HepG2 (cell line): ENCODE measurements around the gene ARL2. TPM values are rescaled to one million over a fixed set of nuclear protein-coding genes. Genes with fewer than 3 reads are reported as not detected.

Experiments used
- ATAD3A ChIP-seq: sonication (generic); formaldehyde crosslinking; IDR thresholded peaks from 2 replicates; pipeline ENCODE4 v1.4.0; 2020; ENCODE audit warnings: missing genetic modification reagents
- BORCS8-MEF2B ChIP-seq: sonication (generic); formaldehyde crosslinking; IDR thresholded peaks from 2 replicates; pipeline ENCODE4 v1.8.0; 2022; ENCODE audit warnings: mild to moderate bottlenecking, missing genetic modification reagents
- CBX2 ChIP-seq, 2 experiments: fragments of 200-600 bp in 1 of 2; sonication (generic); formaldehyde crosslinking in 1 of 2; IDR thresholded peaks; 2 replicates each; pipeline versions ENCODE4 v1.7.0 to v1.8.1; 2018 to 2022; ENCODE audit warnings: low read depth in 2 of 2, low read length in 1 of 2, mild to moderate bottlenecking in 1 of 2, missing genetic modification reagents in 1 of 2
- EZH2 ChIP-seq: conservative IDR thresholded peaks from 2 replicates; pipeline ENCODE4 v1.6.1; 2012; ENCODE audit warnings: mild to moderate bottlenecking, low read depth, low read length, moderate library complexity
- FOXK1 ChIP-seq: sonication (generic); formaldehyde crosslinking; IDR thresholded peaks from 2 replicates; pipeline ENCODE4 v1.4.0; 2020; ENCODE audit warnings: low read depth, missing genetic modification reagents, borderline replicate concordance
- GFI1 ChIP-seq: sonication (generic); formaldehyde crosslinking; IDR thresholded peaks from 2 replicates; pipeline ENCODE4 v1.5.0; 2020; ENCODE audit warnings: missing genetic modification reagents, mild to moderate bottlenecking, borderline replicate concordance
- HCFC1 ChIP-seq: fragments of 150-350 bp; IDR thresholded peaks from 2 replicates; pipeline ENCODE4 v1.6.1; 2014; ENCODE audit warnings: low read depth, low read length
- MATR3 ChIP-seq: sonication (generic); formaldehyde crosslinking; IDR thresholded peaks from 2 replicates; pipeline ENCODE4 v1.4.0; 2020; ENCODE audit warnings: missing genetic modification reagents
- MBD4 ChIP-seq: IDR thresholded peaks from 2 replicates; pipeline ENCODE4 v1.6.1; 2012; ENCODE audit warnings: low read length, inconsistent platforms, borderline replicate concordance
- MTF1 ChIP-seq: sonication (generic); formaldehyde crosslinking; IDR thresholded peaks from 2 replicates; pipeline ENCODE4 v1.5.0; 2020; ENCODE audit warnings: missing genetic modification reagents
- RFXANK ChIP-seq: IDR thresholded peaks from 2 replicates; pipeline ENCODE4 v1.6.1; 2016
- TAF15 ChIP-seq: fragments of 200-400 bp; formaldehyde crosslinking; IDR thresholded peaks from one replicate; pipeline ENCODE4 v1.6.1; 2018; ENCODE audit warnings: mild to moderate bottlenecking, low read depth, low read length; ENCODE audit not compliant: poor library complexity, severe bottlenecking
- TOPORS ChIP-seq: sonication (generic); formaldehyde crosslinking; IDR thresholded peaks from 2 replicates; pipeline ENCODE4 v1.8.0; 2023; ENCODE audit warnings: mild to moderate bottlenecking, missing genetic modification reagents
- XBP1 ChIP-seq: sonication (generic); formaldehyde crosslinking; IDR thresholded peaks from 2 replicates; pipeline ENCODE4 v1.5.0; 2020; ENCODE audit warnings: missing genetic modification reagents
- ZFP36L2 ChIP-seq: sonication (generic); formaldehyde crosslinking; IDR thresholded peaks from 2 replicates; pipeline ENCODE4 v1.4.0; 2020; ENCODE audit warnings: missing genetic modification reagents
- ZFP62 ChIP-seq: sonication (generic); formaldehyde crosslinking; IDR thresholded peaks from 2 replicates; pipeline ENCODE4 v1.4.0; 2020; ENCODE audit warnings: missing genetic modification reagents
- ZNF121 ChIP-seq: sonication (generic); formaldehyde crosslinking; IDR thresholded peaks from 2 replicates; pipeline ENCODE4 v1.5.0; 2020; ENCODE audit warnings: mild to moderate bottlenecking, missing genetic modification reagents
- ZNF326 ChIP-seq: sonication (generic); formaldehyde crosslinking; IDR thresholded peaks from 2 replicates; pipeline ENCODE4 v1.4.0; 2020; ENCODE audit warnings: missing genetic modification reagents, borderline replicate concordance
- ZNF33A ChIP-seq: sonication (generic); formaldehyde crosslinking; IDR thresholded peaks from 2 replicates; pipeline ENCODE4 v1.5.1; 2020; ENCODE audit warnings: missing genetic modification reagents, mild to moderate bottlenecking, moderate library complexity, borderline replicate concordance
- ZNF367 ChIP-seq: sonication (generic); formaldehyde crosslinking; IDR thresholded peaks from 2 replicates; pipeline ENCODE4 v1.4.0; 2020; ENCODE audit warnings: missing genetic modification reagents, borderline replicate concordance
- ZNF484 ChIP-seq: sonication (generic); formaldehyde crosslinking; IDR thresholded peaks from 2 replicates; pipeline ENCODE4 v1.5.1; 2020; ENCODE audit warnings: mild to moderate bottlenecking, low read depth, missing genetic modification reagents, borderline replicate concordance
- polyA plus RNA-seq, 8 experiments: library from polyadenylated mRNA; depleted of rRNA in 3 of 8; stranded (reverse) in 7 of 8; unstranded in 1 of 8; fragments of >200 nt; fragmentation: Illumina TruSeq in 4 of 8; extraction: Trizol in 4 of 8; gene quantifications; 2 replicates each; pipeline versions ENCODE4 v1.2.1 to v1.2.3, GENCODE V29; 2011 to 2016; ENCODE audit warnings: low read depth in 4 of 8, missing spikeins in 1 of 8, mixed read lengths in 1 of 8; ENCODE audit not compliant: insufficient read depth in 1 of 8
- total RNA-seq, 5 experiments: library from RNA; depleted of rRNA; stranded (reverse); fragments of >200 nt; fragmentation: Illumina TruSeq; extraction: Trizol; gene quantifications; 2 replicates each; pipeline ENCODE4 v1.2.3, GENCODE V29; 2016; ENCODE audit warnings: low read depth in 1 of 5
- TF ChIP-seq, protein P1 (sequence below): IDR thresholded peaks from 2 replicates; pipeline ENCODE4 v1.6.1; 2016; ENCODE audit warnings: missing genetic modification reagents, missing compliant biosample characterization
- TF ChIP-seq, protein P2 (sequence below): sonication (generic); formaldehyde crosslinking; IDR thresholded peaks from 2 replicates; pipeline ENCODE4 v1.5.0; 2020; ENCODE audit warnings: missing genetic modification reagents
- TF ChIP-seq, protein P3 (sequence below): sonication (generic); formaldehyde crosslinking; IDR thresholded peaks from 2 replicates; pipeline ENCODE4 v1.4.0; 2020; ENCODE audit warnings: mild to moderate bottlenecking, missing genetic modification reagents
- TF ChIP-seq, protein P4 (sequence below): sonication (generic); formaldehyde crosslinking; IDR thresholded peaks from 2 replicates; pipeline ENCODE4 v1.5.0; 2020; ENCODE audit warnings: missing genetic modification reagents, mild to moderate bottlenecking, borderline replicate concordance
- TF ChIP-seq, protein P5 (sequence below): sonication (generic); formaldehyde crosslinking; IDR thresholded peaks from 2 replicates; pipeline ENCODE4 v1.8.0; 2022; ENCODE audit warnings: missing genetic modification reagents, mild to moderate bottlenecking, moderate library complexity, borderline replicate concordance

ARL2 gene
- total and polyA plus RNA-seq, 2 of the 13 experiments (the other 11 are each of a cell fraction or from before 2014, with no cell fraction given): 82.9 to 84.4 TPM

DNA sequence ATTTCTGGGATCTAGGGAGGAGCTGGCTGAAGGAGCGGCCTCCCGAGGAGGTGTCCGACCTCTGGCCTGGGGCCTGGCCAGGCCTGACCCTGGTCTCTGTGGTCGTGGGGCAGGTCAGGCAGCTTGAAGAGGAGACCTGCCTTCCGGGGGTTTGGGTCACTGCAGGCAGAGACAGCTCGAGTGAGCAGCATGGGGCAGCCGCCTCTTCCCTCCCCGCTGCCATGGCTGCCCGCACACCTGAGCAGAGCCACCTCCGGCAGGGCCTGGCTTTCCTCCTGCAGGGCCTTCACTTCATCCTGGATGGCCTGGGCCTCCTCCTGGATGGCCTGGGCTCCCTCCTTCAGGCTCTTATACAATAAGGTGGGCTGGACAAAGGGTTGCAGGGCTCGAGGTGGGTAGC lies 52.4 kb downstream of the ARL2 start (continued):
- 0 out of 2 replicates have a peak, but pooled peaks have one; percentile 26 for TF ChIP-seq BORCS8-MEF2B (CRISPR knock-in tag)
- no peak for TF ChIP-seq TAF15
- TF ChIP-seq, protein P1, sequence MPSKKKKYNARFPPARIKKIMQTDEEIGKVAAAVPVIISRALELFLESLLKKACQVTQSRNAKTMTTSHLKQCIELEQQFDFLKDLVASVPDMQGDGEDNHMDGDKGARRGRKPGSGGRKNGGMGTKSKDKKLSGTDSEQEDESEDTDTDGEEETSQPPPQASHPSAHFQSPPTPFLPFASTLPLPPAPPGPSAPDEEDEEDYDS (CRISPR knock-in tag): no peak
- no peak for TF ChIP-seq RFXANK
- TF ChIP-seq, protein P2, sequence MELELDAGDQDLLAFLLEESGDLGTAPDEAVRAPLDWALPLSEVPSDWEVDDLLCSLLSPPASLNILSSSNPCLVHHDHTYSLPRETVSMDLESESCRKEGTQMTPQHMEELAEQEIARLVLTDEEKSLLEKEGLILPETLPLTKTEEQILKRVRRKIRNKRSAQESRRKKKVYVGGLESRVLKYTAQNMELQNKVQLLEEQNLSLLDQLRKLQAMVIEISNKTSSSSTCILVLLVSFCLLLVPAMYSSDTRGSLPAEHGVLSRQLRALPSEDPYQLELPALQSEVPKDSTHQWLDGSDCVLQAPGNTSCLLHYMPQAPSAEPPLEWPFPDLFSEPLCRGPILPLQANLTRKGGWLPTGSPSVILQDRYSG (CRISPR knock-in tag): no peak
- TF ChIP-seq, protein P3, sequence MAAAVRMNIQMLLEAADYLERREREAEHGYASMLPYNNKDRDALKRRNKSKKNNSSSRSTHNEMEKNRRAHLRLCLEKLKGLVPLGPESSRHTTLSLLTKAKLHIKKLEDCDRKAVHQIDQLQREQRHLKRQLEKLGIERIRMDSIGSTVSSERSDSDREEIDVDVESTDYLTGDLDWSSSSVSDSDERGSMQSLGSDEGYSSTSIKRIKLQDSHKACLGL (CRISPR knock-in tag): no peak
- no peak for TF ChIP-seq ZNF121 (CRISPR knock-in tag)
- TF ChIP-seq HCFC1: no peak
- no peak for TF ChIP-seq MBD4
- no peak for TF ChIP-seq FOXK1 (CRISPR knock-in tag)
- TF ChIP-seq MATR3 (CRISPR knock-in tag): no peak
- no peak for TF ChIP-seq EZH2
- no peak for TF ChIP-seq ATAD3A (CRISPR knock-in tag)
- no peak for TF ChIP-seq CBX2 (IDR thresholded peaks at IDR 0.05; ENCODE audit: low read depth, low read length)
- TF ChIP-seq CBX2 (CRISPR knock-in tag; IDR thresholded peaks at IDR 0.05; ENCODE audit: low read depth): no peak
- TF ChIP-seq, protein P4, sequence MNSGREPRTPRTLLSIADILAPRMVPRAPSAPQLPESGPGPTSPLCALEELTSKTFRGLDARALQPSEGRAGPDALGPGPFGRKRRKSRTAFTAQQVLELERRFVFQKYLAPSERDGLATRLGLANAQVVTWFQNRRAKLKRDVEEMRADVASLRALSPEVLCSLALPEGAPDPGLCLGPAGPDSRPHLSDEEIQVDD (CRISPR knock-in tag): no peak
- no peak for TF ChIP-seq ZNF367 (CRISPR knock-in tag)
- TF ChIP-seq, protein P5, sequence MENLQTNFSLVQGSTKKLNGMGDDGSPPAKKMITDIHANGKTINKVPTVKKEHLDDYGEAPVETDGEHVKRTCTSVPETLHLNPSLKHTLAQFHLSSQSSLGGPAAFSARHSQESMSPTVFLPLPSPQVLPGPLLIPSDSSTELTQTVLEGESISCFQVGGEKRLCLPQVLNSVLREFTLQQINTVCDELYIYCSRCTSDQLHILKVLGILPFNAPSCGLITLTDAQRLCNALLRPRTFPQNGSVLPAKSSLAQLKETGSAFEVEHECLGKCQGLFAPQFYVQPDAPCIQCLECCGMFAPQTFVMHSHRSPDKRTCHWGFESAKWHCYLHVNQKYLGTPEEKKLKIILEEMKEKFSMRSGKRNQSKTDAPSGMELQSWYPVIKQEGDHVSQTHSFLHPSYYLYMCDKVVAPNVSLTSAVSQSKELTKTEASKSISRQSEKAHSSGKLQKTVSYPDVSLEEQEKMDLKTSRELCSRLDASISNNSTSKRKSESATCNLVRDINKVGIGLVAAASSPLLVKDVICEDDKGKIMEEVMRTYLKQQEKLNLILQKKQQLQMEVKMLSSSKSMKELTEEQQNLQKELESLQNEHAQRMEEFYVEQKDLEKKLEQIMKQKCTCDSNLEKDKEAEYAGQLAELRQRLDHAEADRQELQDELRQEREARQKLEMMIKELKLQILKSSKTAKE (CRISPR knock-in tag): no peak
- TF ChIP-seq XBP1: no peak
- no peak for TF ChIP-seq GFI1
- no peak for TF ChIP-seq ZFP36L2 (CRISPR knock-in tag)
- no peak for TF ChIP-seq TOPORS (CRISPR knock-in tag)
- no peak for TF ChIP-seq ZNF484
- TF ChIP-seq ZNF326: no peak
- TF ChIP-seq MTF1 (CRISPR knock-in tag): no peak
- TF ChIP-seq ZFP62 (CRISPR knock-in tag): no peak
- no peak for TF ChIP-seq ZNF33A
